MM.1S (cell line): ENCODE results near the gene NT5C1A.

Experiments
- DNase-seq: peaks from one replicate; pipeline ENCODE4 v3.0.0-alpha.2; 2015
- H2AFZ ChIP-seq: fragments of 300-600 bp; sonication (generic); 2 replicates; pipeline ENCODE4 v1.6.0; 2016; ENCODE audit warnings: antibody characterized with exemption, low read length
- H3F3A ChIP-seq: fragments of 300-600 bp; sonication (generic); 2 replicates; pipeline ENCODE4 v1.6.1; 2016; ENCODE audit warnings: mild to moderate bottlenecking, antibody characterized with exemption, low read length, moderate library complexity, mixed read lengths; ENCODE audit not compliant: insufficient read depth
- H3K27ac ChIP-seq: fragments of 300-600 bp; sonication (generic); 2 replicates; pipeline ENCODE4 v1.5.1; 2016; ENCODE audit warnings: mild to moderate bottlenecking, low read length
- H3K27me3 ChIP-seq: fragments of 300-600 bp; sonication (generic); replicated peaks from 2 replicates; pipeline ENCODE4 v1.6.0; 2016; ENCODE audit warnings: low read length; ENCODE audit not compliant: insufficient read depth
- H3K36me3 ChIP-seq: fragments of 300-600 bp; sonication (generic); replicated peaks from 2 replicates; pipeline ENCODE4 v1.6.1; 2016; ENCODE audit warnings: mild to moderate bottlenecking, low read length, mixed read lengths; ENCODE audit not compliant: insufficient read depth
- H3K4me1 ChIP-seq: fragments of 300-600 bp; sonication (generic); 2 replicates; pipeline ENCODE4 v1.6.1; 2016; ENCODE audit warnings: low read length, mixed read lengths
- H3K4me2 ChIP-seq: fragments of 300-600 bp; sonication (generic); 2 replicates; pipeline ENCODE4 v1.6.0; 2016; ENCODE audit warnings: low read depth, low read length
- H3K4me3 ChIP-seq: fragments of 300-600 bp; sonication (generic); 2 replicates; pipeline ENCODE4 v1.5.1; 2016; ENCODE audit warnings: low read length, mixed read lengths
- H3K79me2 ChIP-seq: fragments of 300-600 bp; sonication (generic); 2 replicates; pipeline ENCODE4 v1.6.1; 2016; ENCODE audit warnings: mixed run types, low read length, mixed read lengths
- H3K9ac ChIP-seq: fragments of 300-600 bp; sonication (generic); 2 replicates; pipeline ENCODE4 v1.6.1; 2016; ENCODE audit warnings: low read length, mixed read lengths
- H3K9me2 ChIP-seq: fragments of 300-600 bp; sonication (generic); replicated peaks from 2 replicates; pipeline ENCODE4 v1.6.1; 2016; ENCODE audit warnings: mild to moderate bottlenecking, low read length, mixed read lengths; ENCODE audit not compliant: insufficient read depth
- H3K9me3 ChIP-seq: fragments of 300-600 bp; sonication (generic); replicated peaks from 2 replicates; pipeline ENCODE4 v1.6.1; 2016; ENCODE audit warnings: mild to moderate bottlenecking, low read length, mixed read lengths; ENCODE audit not compliant: insufficient read depth
- H4K20me1 ChIP-seq: fragments of 300-600 bp; sonication (generic); 2 replicates; pipeline ENCODE4 v1.6.1; 2016; ENCODE audit warnings: mild to moderate bottlenecking, low read length, moderate library complexity, mixed read lengths; ENCODE audit not compliant: insufficient read depth
- CTCF ChIP-seq: fragments of 300-600 bp; sonication (generic); IDR thresholded peaks from 2 replicates; pipeline ENCODE4 v1.5.1; 2016; ENCODE audit warnings: antibody characterized with exemption, low read length, mixed read lengths
- EZH2 ChIP-seq: fragments of 300-600 bp; sonication (generic); optimal IDR thresholded peaks from 2 replicates; pipeline ENCODE3; 2017; ENCODE audit warnings: low read depth, mild to moderate bottlenecking, antibody characterized with exemption, low read length, mixed read lengths
- EZH2phosphoT487 ChIP-seq: fragments of 300-600 bp; sonication (generic); IDR thresholded peaks from 2 replicates; pipeline ENCODE4 v1.6.1; 2018; ENCODE audit warnings: antibody characterized with exemption, low read length

NT5C1A gene

GRCh38 chr1:39632682-39633417, 39.1 kb downstream of the NT5C1A start:
- H2AFZ ChIP-seq, result no peak overlapping the region
- TF ChIP-seq EZH2phosphoT487 (no peak), EZH2 (no peak), CTCF (no peak)
- H3F3A ChIP-seq, result no peaks in the 10 kb centered on the region
- no peaks in the 10 kb centered on the region for H3K36me3 ChIP-seq
- H3K9me2 ChIP-seq, result no peaks in the 10 kb centered on the region
- no peak for DNase-seq
- H3K27me3 ChIP-seq, result no peaks in the 10 kb centered on the region
- H4K20me1 ChIP-seq, result no peaks in the 10 kb centered on the region
- H3K4me3 ChIP-seq, result no peak overlapping the region
- no peaks in the 10 kb centered on the region for H3K9me3 ChIP-seq
- H3K4me1 ChIP-seq, result no peaks in the 10 kb centered on the region
- no peak overlapping the region for H3K27ac ChIP-seq
- H3K4me2 ChIP-seq, result no peak overlapping the region
- H3K79me2 ChIP-seq, result no peaks in the 10 kb centered on the region
- H3K9ac ChIP-seq, result no peak overlapping the region

DNA sequence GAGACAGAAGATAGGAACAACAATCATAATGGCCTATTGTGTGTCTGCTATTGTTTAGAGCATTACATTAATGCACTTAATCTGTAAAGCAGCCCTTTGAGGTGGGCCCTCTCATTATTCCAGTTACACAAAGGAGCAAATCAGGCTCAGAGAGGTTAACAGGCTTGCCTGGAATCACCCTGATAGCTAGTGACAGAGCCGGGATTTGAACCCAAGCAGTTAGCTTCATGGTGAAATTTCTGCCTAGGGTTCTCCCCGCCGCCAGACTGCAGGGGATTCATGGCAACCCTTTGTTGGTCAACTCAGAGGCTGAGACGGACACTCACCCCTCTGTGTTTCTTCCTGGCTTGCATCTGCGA, 39.6 kb downstream of the NT5C1A start:
- no peaks in the 10 kb centered on the region for H3K79me2 ChIP-seq
- no peak for DNase-seq
- H4K20me1 ChIP-seq, result no peaks in the 10 kb centered on the region
- no peak overlapping the region for H3K4me3 ChIP-seq
- no peaks in the 10 kb centered on the region for H3K9me3 ChIP-seq
- H3K36me3 ChIP-seq, result no peaks in the 10 kb centered on the region
- no peaks in the 10 kb centered on the region for H3K9me2 ChIP-seq
- H3K27ac ChIP-seq, result no peak overlapping the region
- no peak overlapping the region for H3K4me2 ChIP-seq
- no peak overlapping the region for H2AFZ ChIP-seq
- no peaks in the 10 kb centered on the region for H3F3A ChIP-seq
- TF ChIP-seq EZH2phosphoT487 (no peak), CTCF (no peak), EZH2 (no peak)
- no peak overlapping the region for H3K9ac ChIP-seq
- no peaks in the 10 kb centered on the region for H3K4me1 ChIP-seq
- no peaks in the 10 kb centered on the region for H3K27me3 ChIP-seq

DNA sequence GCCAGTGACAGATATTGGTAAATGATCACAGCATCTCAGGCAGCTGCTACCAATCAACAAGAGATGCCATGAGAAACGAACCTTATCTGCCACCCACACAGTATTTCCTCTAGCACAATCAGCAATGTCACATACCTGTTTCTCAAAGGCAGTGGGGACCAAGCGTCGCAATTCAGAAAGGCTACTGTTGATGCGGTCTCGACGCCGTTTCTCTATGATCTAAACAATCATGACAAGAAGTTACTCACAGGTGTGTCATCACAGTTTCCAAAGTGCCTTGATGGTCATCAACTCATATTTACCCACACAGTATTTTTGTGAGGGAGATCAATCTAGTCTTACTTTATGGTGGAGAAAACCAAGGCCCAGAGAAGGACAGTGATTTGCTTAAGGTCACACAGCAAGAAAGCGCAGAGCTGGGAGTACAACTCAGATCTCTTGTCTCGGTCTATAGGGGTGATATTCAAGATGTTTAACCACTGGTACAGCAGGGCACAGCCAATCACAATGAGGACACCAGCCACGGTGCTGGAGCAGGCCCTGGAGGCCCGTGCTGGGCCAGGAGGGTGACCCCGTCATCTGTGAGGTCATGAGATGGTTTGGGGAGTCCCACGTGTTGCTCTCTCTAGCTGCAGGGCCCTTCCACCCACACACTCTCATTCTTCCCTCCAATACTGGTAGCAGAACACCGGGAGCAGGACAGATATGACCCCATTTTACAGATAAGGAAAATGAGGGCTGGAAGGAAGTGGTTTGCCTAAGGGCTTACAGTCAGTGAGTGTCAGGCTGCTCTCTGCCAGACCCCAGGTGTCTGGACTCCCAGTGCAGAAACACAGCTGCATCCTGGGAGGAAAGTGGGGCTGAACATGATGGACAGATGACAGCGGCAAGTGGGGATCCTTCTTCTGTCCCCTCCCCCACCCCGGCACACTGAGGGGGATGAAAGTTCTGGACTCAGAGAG, 40.3 kb downstream of the NT5C1A start:
- no peak overlapping the region for H3K27ac ChIP-seq
- no peaks in the 10 kb centered on the region for H3K27me3 ChIP-seq
- no peaks in the 10 kb centered on the region for H3K4me1 ChIP-seq
- H3K79me2 ChIP-seq, result no peaks in the 10 kb centered on the region
- no peaks in the 10 kb centered on the region for H3K36me3 ChIP-seq
- H3K9me3 ChIP-seq, result no peaks in the 10 kb centered on the region
- no peak overlapping the region for H3K4me3 ChIP-seq
- no peak for DNase-seq
- H2AFZ ChIP-seq, result no peak overlapping the region
- no peak overlapping the region for H3K9ac ChIP-seq
- no peaks in the 10 kb centered on the region for H4K20me1 ChIP-seq
- H3K9me2 ChIP-seq, result no peaks in the 10 kb centered on the region
- H3K4me2 ChIP-seq, result no peak overlapping the region
- TF ChIP-seq EZH2 (no peak), CTCF (no peak), EZH2phosphoT487 (no peak)
- H3F3A ChIP-seq, result no peaks in the 10 kb centered on the region
